ENCODE data around the gene OVOL1.
"Not testable (repeated sequence)": the region's sequence is repeated elsewhere in the genome, so short reads cannot be mapped to it uniquely, and the experiment has no call there.

The OVOL1 gene

GRCh38 chr11:65764434-65764833 is 22.4 kb upstream of the OVOL1 start:
- no peaks in the 10 kb centered on the region for H3K4me1 ChIP-seq (ENCODE audit: control insufficient read depth, insufficient read depth, low read length)
- H3K36me3 ChIP-seq (ENCODE audit: control insufficient read depth, insufficient read depth, low read length), result no peaks in the 10 kb centered on the region
- no peak overlapping the region for H3K4me3 ChIP-seq (ENCODE audit: low read length)
- no peak overlapping the region for H3K27ac ChIP-seq (ENCODE audit: low read length)
- no CpG with 5 or more reads among the region's 5 CpGs for WGBS (ENCODE audit: insufficient coverage, insufficient read length)
- H3K27me3 ChIP-seq (ENCODE audit: control insufficient read depth, insufficient read depth, low read length), result no peaks in the 10 kb centered on the region
- no peak for DNase-seq (ENCODE audit: low read depth, low spot score)
- no peaks in the 10 kb centered on the region for H3K9me3 ChIP-seq (ENCODE audit: control insufficient read depth, insufficient read depth, low read length)

GRCh38 chr11:65766535-65766934 is 20.3 kb upstream of the OVOL1 start:
- Histone ChIP-seq H3K27ac (ENCODE audit: low read length) (no peak overlapping the region), H3K36me3 (ENCODE audit: control insufficient read depth, insufficient read depth, low read length) (no peaks in the 10 kb centered on the region), H3K9me3 (ENCODE audit: control insufficient read depth, insufficient read depth, low read length) (no peaks in the 10 kb centered on the region), H3K4me3 (ENCODE audit: low read length) (no peak overlapping the region), H3K27me3 (ENCODE audit: control insufficient read depth, insufficient read depth, low read length) (no peaks in the 10 kb centered on the region), H3K4me1 (ENCODE audit: control insufficient read depth, insufficient read depth, low read length) (no peaks in the 10 kb centered on the region)
- no peak for DNase-seq (ENCODE audit: low read depth, low spot score)
- WGBS (ENCODE audit: insufficient coverage, insufficient read length), result no CpG with 5 or more reads among the region's 7 CpGs

GRCh38 chr11:65767406-65767805 is 19.5 kb upstream of the OVOL1 start:
- Histone ChIP-seq H3K27me3 (ENCODE audit: control insufficient read depth, insufficient read depth, low read length) (no peaks in the 10 kb centered on the region), H3K27ac (ENCODE audit: low read length) (no peak overlapping the region), H3K36me3 (ENCODE audit: control insufficient read depth, insufficient read depth, low read length) (no peaks in the 10 kb centered on the region), H3K4me1 (ENCODE audit: control insufficient read depth, insufficient read depth, low read length) (no peaks in the 10 kb centered on the region), H3K9me3 (ENCODE audit: control insufficient read depth, insufficient read depth, low read length) (no peaks in the 10 kb centered on the region), H3K4me3 (ENCODE audit: low read length) (no peak overlapping the region)
- no peak for DNase-seq (ENCODE audit: low read depth, low spot score)
- no CpG with 5 or more reads among the region's 10 CpGs for WGBS (ENCODE audit: insufficient coverage, insufficient read length)

GRCh38 chr11:65767806-65768205 is 19.1 kb upstream of the OVOL1 start:
- no CpG with 5 or more reads among the region's 5 CpGs for WGBS (ENCODE audit: insufficient coverage, insufficient read length)

GRCh38 chr11:65770951-65771567 is 15.8 kb upstream of the OVOL1 start:
- H3K27ac ChIP-seq (ENCODE audit: low read length), result no peak overlapping the region
- H3K4me1 ChIP-seq (ENCODE audit: control insufficient read depth, insufficient read depth, low read length), result 0 out of 2 replicates have a peak, but pooled peaks cover 1% of the 10 kb centered on the region
- WGBS (ENCODE audit: insufficient coverage, insufficient read length), result no CpG with 5 or more reads among the region's 12 CpGs
- H3K9me3 ChIP-seq (ENCODE audit: control insufficient read depth, insufficient read depth, low read length), result no peaks in the 10 kb centered on the region
- H3K4me3 ChIP-seq (ENCODE audit: low read length), result no peak overlapping the region
- H3K27me3 ChIP-seq (ENCODE audit: control insufficient read depth, insufficient read depth, low read length), result no peaks in the 10 kb centered on the region
- DNase-seq (ENCODE audit: low read depth, low spot score), result no peak
- H3K36me3 ChIP-seq (ENCODE audit: control insufficient read depth, insufficient read depth, low read length), result no peaks in the 10 kb centered on the region

More at GRCh38 chr11:65767806-65768205, 19.1 kb upstream of the OVOL1 start:
- H3K4me1 ChIP-seq (ENCODE audit: control insufficient read depth, insufficient read depth, low read length); H3K9me3 ChIP-seq (ENCODE audit: control insufficient read depth, insufficient read depth, low read length); H3K4me3 ChIP-seq (ENCODE audit: low read length); H3K36me3 ChIP-seq (ENCODE audit: control insufficient read depth, insufficient read depth, low read length); DNase-seq (ENCODE audit: low read depth, low spot score); H3K27ac ChIP-seq (ENCODE audit: low read length); H3K27me3 ChIP-seq (ENCODE audit: control insufficient read depth, insufficient read depth, low read length): not testable (repeated sequence)

GRCh38 chr11:65771589-65772112 is 15.2 kb upstream of the OVOL1 start:
- no peaks in the 10 kb centered on the region for H3K27me3 ChIP-seq (ENCODE audit: control insufficient read depth, insufficient read depth, low read length)
- no peak for DNase-seq (ENCODE audit: low read depth, low spot score)
- H3K27ac ChIP-seq (ENCODE audit: low read length), result no peak overlapping the region
- 0 out of 2 replicates have a peak, but pooled peaks cover 1% of the 10 kb centered on the region for H3K4me1 ChIP-seq (ENCODE audit: control insufficient read depth, insufficient read depth, low read length)
- H3K9me3 ChIP-seq (ENCODE audit: control insufficient read depth, insufficient read depth, low read length), result no peaks in the 10 kb centered on the region
- no CpG with 5 or more reads among the region's 6 CpGs for WGBS (ENCODE audit: insufficient coverage, insufficient read length)
- H3K36me3 ChIP-seq (ENCODE audit: control insufficient read depth, insufficient read depth, low read length), result no peaks in the 10 kb centered on the region
- no peak overlapping the region for H3K4me3 ChIP-seq (ENCODE audit: low read length)

GRCh38 chr11:65773784-65774411 is 13.0 kb upstream of the OVOL1 start:
- Histone ChIP-seq H3K4me3 (ENCODE audit: low read length) (no peak overlapping the region), H3K27ac (ENCODE audit: low read length) (no peak overlapping the region), H3K36me3 (ENCODE audit: control insufficient read depth, insufficient read depth, low read length) (peaks cover 6% of the 10 kb centered on the region; the same call in 1 of the 2 replicates), H3K4me1 (ENCODE audit: control insufficient read depth, insufficient read depth, low read length) (0 out of 2 replicates have a peak, but pooled peaks cover 1% of the 10 kb centered on the region), H3K27me3 (ENCODE audit: control insufficient read depth, insufficient read depth, low read length) (no peaks in the 10 kb centered on the region), H3K9me3 (ENCODE audit: control insufficient read depth, insufficient read depth, low read length) (no peaks in the 10 kb centered on the region)
- DNase-seq (ENCODE audit: low read depth, low spot score), result no peak
- WGBS (ENCODE audit: insufficient coverage, insufficient read length), result no CpG with 5 or more reads among the region's 8 CpGs

GRCh38 chr11:65774525-65775306 is 12.1 kb upstream of the OVOL1 start:
- Histone ChIP-seq H3K4me1 (ENCODE audit: control insufficient read depth, insufficient read depth, low read length) (peaks cover 4% of the 10 kb centered on the region; the same call in 1 of the 2 replicates), H3K4me3 (ENCODE audit: low read length) (no peak overlapping the region), H3K27ac (ENCODE audit: low read length) (no peak overlapping the region), H3K27me3 (ENCODE audit: control insufficient read depth, insufficient read depth, low read length) (no peaks in the 10 kb centered on the region), H3K9me3 (ENCODE audit: control insufficient read depth, insufficient read depth, low read length) (no peaks in the 10 kb centered on the region), H3K36me3 (ENCODE audit: control insufficient read depth, insufficient read depth, low read length) (peaks cover 7% of the 10 kb centered on the region; the same call in 1 of the 2 replicates)
- WGBS (ENCODE audit: insufficient coverage, insufficient read length), result no CpG with 5 or more reads among the region's 9 CpGs
- DNase-seq (ENCODE audit: low read depth, low spot score), result no peak

- Histone ChIP-seq H3K4me1 (ENCODE audit: control insufficient read depth, insufficient read depth, low read length) (peaks cover 4% of the 10 kb centered on the region; the same call in 1 of the 2 replicates), H3K4me3 (ENCODE audit: low read length) (no peak overlapping the region)
- no peak for DNase-seq (ENCODE audit: low read depth, low spot score)
These were observed 10.7 kb upstream of the OVOL1 start for GRCh38 chr11:65776196-65776595.

GRCh38 chr11:65776710-65777141 is 10.1 kb upstream of the OVOL1 start:
- WGBS (ENCODE audit: insufficient coverage, insufficient read length), result no CpG with 5 or more reads among the region's 8 CpGs

More at GRCh38 chr11:65776196-65776595, 10.7 kb upstream of the OVOL1 start:
- no peak overlapping the region for H3K27ac ChIP-seq (ENCODE audit: low read length)
- no peaks in the 10 kb centered on the region for H3K9me3 ChIP-seq (ENCODE audit: control insufficient read depth, insufficient read depth, low read length)
- WGBS (ENCODE audit: insufficient coverage, insufficient read length), result no CpG with 5 or more reads among the region's 8 CpGs
- no peaks in the 10 kb centered on the region for H3K27me3 ChIP-seq (ENCODE audit: control insufficient read depth, insufficient read depth, low read length)
- peaks cover 7% of the 10 kb centered on the region; the same call in 1 of the 2 replicates for H3K36me3 ChIP-seq (ENCODE audit: control insufficient read depth, insufficient read depth, low read length)

More at GRCh38 chr11:65776710-65777141, 10.1 kb upstream of the OVOL1 start:
- Histone ChIP-seq H3K4me3 (ENCODE audit: low read length) (no peak overlapping the region), H3K36me3 (ENCODE audit: control insufficient read depth, insufficient read depth, low read length) (peaks cover 7% of the 10 kb centered on the region; the same call in 1 of the 2 replicates), H3K27me3 (ENCODE audit: control insufficient read depth, insufficient read depth, low read length) (no peaks in the 10 kb centered on the region), H3K4me1 (ENCODE audit: control insufficient read depth, insufficient read depth, low read length) (peaks cover 4% of the 10 kb centered on the region; the same call in 1 of the 2 replicates), H3K9me3 (ENCODE audit: control insufficient read depth, insufficient read depth, low read length) (no peaks in the 10 kb centered on the region), H3K27ac (ENCODE audit: low read length) (no peak overlapping the region)
- DNase-seq (ENCODE audit: low read depth, low spot score), result no peak

Data from iPS DF 6.9 (cell line).